CD4-positive, alpha-beta T cell treated with Interleukin-15 for 1 hour (primary cell): ENCODE data around the gene ADGRE3.
"Not testable (repeated sequence)": the region's sequence is repeated elsewhere in the genome, so short reads cannot be mapped to it uniquely, and the experiment has no call there.

Source experiments
- DNase-seq: peaks from one replicate; pipeline ENCODE4 v3.0.0-alpha.2; 2020

Gene ADGRE3

DNA sequence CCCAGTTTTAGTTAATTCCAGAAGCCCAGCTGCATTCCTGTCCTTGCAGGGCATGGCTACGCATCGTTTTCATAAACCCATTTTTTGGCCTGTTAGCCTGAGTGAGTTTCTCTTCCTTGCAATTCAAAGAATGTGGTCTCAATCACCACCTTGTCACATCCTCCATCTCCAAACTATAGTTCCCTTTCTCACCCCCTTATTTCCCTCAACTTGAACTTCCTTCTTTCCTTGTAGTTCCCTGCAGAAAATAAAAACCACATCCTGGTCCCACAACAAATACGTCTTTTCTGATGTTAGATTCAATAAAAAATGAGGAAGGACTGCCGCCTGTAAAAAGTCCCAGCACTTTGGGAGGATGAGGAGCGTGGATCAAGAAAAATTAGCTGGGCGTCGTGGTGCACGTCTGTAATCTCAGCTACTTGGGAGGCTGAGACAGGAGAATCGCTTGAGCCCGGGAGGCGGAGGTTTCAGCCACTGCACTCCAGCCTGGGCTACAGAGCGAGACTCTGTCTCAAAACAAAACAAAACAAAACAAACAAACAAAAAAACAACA, 13.2 kb downstream of the ADGRE3 start:
- DNase-seq, result peak; percentile 33

DNA sequence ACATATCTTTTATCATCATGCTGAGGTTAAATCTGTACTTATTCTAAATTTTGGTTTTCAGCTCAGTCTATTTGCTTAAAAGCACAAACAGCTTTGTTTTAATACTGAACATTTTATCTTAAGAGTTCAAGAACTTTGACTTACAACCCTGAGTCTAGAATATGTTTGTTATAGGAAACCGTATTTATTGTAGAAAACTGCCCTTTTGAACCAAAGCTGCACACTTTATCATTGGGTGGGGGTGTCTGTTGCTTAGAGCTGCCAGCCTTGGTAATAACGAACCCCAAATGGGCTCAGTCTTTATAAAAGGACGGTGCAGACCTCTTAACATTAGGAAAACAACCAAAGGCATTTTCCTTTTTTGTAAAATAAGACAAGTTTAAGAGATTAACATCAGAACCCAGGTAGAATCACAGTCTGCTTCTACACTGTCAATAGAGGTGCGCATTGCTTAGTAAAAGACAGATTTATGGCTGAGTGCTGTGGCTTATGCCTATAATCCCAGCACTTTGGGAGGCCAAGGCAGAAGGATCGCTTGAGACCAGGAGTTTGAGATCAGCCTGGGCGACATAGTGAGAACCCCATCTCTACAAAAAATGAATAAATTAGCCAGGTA, 14.7 kb downstream of the ADGRE3 start:
- DNase-seq, result no peak

DNA sequence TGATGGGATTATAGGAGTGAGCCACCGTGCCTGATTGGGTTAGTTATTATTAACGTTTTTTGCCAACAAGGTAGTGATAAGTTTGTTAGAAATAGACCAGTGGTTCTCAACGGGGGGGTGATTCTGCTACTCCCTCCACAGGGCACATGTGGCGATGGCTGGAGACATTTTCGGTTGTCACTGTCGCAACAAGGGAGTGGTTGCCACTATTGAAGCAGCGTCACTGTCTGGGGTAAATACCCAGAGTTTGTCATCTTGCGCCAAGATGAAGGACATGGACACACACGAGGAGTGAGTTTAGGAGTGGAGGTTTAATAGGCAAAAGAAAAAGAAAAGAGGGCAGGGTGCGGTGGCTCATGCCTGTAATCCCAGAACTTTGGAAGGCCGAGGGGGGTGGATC, 18.9 kb downstream of the ADGRE3 start:
- no peak for DNase-seq

DNA sequence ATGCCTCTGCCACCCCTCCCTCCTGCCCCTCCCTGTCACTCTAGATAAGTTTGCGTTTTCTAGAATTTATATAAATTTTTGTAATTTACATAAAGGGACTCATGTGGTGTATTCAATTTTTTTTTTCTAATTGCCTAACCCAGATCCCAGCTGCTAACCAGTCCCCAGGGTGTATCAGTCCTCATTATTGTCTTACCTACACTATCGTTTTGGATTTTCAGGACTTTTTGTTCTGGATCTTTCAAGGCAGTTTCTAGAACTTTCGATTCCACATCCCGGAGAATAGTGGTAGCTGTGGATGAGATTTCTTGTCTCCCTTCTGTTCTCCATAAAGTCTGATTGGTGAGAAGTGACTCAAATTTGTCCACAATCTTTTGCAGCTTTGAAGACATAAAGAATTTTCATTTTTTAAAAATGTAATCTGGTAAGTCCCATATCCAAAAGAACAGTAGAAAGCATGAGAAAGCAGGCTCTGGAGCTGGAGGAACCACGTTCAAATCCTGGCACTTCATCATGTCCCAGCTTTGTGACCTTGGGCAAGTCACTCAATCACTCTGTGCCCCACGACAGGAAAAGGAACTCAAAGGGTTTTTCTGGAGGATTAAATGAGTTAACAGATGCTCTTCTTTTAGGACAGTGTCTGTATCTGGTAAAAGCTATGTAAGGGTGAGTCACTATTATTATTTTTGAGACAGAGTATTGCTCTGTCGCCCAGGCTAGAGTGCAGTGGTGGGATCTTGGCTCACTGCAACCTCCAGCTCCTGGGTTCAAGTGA, 19.7 kb downstream of the ADGRE3 start:
- DNase-seq, result no peak

DNA sequence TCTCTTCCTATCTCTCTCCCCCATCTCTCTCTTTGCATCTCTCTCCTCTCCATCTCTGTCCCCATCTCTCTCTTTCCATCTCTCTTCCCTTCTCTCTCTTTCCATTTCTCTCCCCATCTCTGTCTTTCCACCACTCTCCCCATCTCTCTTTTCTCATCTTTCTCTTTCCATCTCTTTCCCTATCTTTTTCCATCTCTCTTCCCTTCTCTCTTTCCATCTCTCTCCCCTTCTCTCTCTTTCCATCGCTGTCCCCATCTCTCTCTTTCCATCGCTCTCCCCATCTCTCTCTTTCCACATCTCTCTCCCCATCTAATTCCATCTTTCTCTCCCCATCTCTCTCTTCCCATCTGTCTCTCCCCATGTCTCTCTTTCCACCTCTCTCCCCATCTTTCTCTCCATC, 24.5 kb downstream of the ADGRE3 start:
- no peak for DNase-seq

DNA sequence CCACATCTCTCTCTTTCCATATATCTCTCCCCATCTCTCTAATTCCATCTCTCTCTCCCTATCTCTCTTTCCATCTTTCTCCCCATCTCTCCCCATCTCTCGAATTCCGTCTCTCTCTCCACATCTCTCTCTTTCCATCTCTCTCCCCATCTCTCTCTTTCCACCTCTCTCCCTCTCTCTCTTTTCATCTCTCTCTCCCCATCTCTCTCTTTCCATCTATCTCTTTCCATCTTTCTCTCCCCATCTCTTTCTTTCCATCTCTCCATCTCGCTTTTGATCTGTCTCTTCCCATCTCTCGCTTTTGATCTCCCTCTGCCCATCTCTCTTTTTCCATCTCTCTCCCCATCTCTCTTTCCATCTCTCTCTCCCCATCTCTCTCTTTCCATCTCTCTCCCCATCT, 25.6 kb downstream of the ADGRE3 start:
- DNase-seq, result no peak

DNA sequence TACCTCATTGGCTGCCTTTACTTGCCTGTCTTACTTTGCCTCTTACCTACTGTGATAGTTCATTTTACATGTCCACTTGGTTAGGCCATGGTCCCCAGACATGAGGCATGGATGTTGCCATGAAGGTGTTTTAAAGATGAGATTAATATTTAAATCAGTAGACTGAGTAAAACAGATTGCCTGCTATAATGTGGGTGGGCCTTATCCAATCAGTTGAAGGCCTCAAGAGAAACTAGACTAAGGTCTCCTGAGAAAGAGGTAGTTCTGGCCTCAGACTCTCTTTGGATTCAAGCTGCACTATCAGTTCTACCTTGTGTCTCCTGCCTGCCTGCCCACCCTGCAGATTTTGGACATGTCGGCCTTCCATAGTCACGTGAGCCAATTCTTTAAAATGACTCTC, 26.1 kb downstream of the ADGRE3 start:
- DNase-seq, result no peak

DNA sequence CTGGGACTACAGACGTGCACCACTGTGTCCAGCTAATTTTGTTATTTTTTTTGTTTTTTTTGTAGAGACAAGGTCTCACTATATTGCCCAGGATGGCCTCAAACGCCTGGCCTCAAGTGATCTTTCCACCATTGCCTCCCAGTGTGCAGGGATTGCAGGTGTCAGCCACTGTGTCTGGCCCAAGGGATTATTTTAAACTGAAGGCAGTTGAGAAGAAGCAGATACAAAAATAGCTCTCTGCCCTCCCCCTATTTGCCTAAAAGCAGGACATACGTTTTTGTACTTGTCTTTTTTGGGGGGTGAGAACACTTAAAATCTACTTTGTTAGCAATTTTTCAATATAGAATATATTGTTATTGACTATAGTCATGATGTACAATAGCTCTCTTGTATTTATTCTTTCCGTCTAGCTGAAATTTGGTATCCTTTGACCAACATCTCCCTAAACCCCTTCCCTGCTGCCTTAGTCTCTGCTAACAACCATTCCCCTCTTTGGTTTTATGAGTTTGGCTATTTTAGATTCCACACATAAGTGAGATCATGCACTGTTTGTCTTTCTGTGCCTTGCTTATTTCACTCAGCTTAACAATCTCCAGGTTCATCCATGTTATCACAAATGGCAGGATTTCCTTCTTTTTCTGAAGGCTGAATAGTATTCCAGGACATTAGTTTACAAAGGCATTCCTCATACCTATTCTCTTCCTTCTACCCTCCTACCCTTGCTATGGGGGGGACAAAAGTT, 34.9 kb downstream of the ADGRE3 start:
- DNase-seq, result no peak

DNA sequence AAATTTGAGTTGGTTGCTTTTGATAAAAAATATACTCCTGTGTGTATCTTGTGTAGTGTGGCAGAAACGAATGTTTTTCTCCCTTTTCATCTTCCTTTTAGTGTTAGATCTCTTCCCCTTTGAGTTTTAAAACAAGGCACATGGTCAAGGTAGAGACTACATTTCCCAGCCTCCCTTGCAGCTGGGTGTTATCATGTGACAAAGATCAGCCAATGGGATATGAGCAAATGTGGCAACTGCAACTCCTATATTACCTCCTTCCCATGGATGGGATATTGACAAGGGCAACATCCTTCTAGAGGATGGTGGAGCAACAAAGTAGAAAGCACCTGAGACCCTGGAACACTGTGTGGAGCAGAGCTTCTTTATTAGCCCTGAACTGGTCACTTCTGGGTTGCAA, 42.4 kb downstream of the ADGRE3 start:
- peak; percentile 24 for DNase-seq

DNA sequence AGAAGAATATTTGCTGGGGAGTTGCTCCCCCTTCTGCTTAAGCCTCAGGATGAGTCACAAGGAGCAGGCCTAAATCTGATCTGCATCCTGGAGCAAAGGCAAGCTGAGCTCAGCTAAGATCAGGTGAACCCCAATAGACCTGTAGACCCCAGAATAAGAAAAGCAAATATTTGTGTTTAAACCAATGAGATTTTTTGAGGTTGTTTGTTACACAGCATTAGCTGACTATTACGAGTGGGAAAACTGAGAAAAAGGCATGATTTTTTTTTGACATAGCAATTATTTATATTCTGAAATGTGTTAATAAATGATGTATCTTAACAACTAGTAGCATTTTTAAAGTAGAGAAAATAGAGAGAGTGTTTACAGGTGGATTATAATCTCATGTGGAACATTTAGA, 45.1 kb downstream of the ADGRE3 start:
- no peak for DNase-seq

DNA sequence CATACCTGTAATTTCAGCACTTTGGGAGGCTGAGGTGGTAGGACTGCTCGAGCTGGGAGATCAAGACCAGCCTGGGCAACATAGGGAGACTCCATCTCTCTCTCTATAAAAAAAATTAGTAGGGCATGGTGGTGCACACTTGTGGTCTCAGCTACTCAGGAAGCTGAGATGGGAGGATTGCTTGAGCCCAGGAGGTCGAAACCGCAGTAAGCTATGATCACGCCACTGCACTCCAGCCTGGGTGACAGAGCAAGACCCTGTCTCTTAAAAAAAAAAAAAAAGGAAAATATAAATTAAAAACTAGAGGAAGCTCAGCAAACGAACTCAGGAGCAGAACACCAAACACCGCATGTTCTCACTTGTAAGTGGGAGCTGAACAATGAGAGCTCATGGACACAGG, 50.2 kb downstream of the ADGRE3 start:
- not testable (repeated sequence) for DNase-seq

DNA sequence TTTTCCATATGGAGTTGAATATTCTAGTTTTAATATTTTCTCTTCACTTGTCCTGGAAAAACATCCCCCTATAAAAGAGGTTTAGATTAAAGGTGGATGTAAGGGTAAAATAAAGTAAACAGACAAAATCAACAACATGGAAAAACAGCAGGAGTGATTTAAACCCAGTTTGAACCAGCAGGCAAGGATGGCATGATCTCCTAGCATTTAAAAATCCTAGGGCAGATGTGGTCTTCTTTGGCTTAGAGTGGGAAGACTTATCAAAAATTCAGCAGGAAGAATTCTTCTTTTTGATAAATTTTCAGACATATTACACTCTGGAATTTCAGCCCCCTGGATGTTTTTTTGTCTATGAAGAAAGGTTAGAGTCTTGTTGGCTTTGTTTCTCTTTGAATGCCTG, 55.2 kb downstream of the ADGRE3 start:
- DNase-seq, result no peak

DNA sequence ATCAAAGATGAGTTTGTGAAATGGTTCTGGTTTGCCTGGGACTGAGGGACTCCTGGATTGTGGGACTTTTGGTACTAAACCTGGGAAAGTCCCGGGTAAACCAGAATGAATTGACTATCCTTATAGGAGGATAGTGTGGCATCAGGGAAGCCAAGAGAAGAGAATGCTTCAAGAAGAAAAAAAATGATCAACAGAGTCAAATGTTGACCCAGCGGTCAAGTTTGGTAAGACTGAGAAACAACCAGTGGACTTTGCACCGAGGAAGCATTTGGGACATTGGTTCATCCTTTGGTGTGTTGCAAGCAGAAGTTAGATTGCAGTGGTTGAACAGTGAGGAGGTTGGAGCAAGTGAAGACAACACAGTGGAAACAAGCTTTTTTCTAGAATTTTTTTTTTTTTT, 58.2 kb downstream of the ADGRE3 start:
- DNase-seq, result peak; percentile 25

DNA sequence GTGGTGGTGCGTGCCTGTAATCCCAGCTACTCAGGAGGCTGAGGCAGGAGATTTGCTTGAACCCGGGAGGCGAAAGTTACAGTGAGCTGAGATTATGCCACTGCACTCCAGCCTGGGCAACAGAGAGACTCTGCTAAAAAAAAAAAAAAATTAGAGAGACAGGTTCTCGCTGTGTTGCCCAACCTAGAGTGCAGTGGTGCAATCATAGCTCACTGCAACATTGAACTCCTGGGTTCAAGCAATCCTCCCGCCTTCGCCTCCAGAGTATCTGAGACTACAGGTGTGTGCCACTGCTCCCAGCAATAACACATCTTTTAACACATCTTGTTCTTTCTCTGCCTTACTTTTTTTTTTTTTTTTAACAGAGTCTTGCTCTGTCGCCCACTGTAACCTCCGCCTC, 59.0 kb downstream of the ADGRE3 start:
- no peak for DNase-seq

DNA sequence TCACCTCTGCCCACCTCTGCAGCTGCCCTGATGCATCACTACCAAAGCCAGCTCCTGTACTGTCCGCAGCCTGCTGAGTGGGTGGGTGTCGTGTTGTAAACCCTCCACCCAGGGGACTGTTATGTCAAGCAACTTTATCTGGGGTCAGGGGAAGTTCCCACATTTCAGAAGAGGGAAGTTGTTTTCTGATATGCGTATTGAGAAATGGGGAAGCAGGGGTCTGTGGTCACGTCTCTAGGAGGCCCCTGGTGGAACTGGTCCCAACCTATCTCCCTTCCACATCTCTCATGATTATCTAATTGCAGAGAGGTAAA, 60.6 kb downstream of the ADGRE3 start:
- peak; percentile 68 for DNase-seq

DNA sequence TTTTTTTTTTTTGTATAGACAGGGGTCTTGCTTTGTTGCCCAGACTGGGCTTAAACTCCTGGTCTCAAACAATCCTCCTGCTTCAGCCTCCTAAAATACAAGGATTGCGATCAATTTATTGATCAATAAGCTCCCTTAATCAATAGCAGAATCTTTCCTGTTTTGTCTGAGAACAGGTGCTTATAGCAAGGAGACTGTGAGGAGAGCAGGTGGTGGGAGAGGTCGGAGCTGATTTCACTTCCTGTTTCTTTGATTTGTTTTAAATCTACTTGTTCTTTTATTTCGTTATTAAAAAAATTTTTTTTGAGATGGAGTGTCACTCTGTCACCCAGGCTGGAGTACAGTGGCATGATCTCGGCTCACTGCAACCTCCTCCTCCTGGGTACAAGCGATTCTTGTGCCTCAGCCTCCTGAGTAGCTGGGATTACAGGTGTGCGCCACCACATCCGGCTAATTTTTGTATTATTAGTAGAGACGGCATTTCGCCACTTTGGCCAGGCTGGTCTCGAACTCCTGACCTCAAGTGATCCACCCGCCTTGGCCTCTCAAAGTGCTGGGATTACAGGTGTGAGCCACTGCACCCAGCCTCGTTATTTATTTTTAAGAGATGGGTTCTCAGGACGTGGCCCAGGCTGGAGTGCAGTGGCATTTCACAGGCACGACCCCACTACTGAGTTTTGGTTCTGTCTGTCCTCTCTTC, 61.1 kb downstream of the ADGRE3 start:
- DNase-seq, result peak; percentile 37

DNA sequence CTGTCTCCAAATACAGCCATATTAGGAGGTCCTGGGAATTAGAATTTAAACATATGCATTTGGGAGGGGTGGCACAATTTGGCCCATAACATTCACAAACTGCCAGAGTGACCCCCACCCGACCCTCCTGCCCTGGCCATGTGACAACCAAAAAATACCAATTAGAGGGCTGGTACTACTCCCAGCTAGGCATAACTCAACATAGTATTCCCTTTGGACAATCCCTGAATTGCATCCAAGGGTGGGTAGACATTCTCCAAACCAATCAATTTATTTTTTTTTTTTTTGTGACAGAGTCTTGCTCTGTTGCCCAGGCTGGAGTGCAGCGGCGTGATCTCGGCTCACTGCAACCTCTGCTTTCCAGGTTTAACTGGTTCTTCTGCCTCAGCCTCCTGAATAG, 62.0 kb downstream of the ADGRE3 start:
- no peak for DNase-seq

DNA sequence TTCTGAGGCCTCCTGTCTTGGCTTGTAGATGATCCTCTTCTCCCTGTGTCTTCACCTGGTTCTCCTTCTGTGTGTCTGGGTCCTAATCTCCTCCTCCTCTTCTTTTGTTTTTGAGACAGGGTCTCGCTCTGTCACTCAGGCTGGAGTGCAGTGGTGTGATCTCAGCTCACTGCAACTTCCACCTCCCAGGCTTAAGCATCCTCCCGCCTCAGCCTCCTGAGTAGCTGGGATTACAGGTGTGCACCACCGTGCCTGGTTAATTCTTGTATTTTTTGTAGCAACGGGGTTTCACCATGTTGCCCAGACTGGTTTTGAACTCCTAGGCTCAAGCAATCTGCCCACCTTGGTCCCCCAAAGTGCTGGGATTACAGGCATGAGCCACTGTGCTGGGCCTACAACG, 62.4 kb downstream of the ADGRE3 start:
- DNase-seq, result not testable (repeated sequence)

DNA sequence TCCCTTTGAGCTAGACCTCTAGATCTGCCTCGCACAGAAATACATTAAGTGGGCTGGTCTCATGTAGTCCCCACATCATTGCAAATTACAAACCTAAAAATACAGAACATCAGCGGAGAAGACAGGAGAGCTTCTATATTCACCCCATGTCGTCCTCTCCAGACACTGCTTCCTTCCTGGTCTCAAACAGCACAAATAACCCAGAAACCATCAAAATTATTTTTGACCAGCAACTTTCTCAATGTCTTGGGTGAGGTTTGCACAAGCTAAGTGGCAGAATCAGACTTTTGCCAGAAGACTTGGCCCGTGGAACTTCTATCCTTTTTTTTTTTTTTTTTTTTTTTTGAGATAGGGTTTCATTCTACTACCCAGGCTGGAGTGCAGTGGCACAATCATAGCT, 63.6 kb downstream of the ADGRE3 start:
- DNase-seq, result no peak

DNA sequence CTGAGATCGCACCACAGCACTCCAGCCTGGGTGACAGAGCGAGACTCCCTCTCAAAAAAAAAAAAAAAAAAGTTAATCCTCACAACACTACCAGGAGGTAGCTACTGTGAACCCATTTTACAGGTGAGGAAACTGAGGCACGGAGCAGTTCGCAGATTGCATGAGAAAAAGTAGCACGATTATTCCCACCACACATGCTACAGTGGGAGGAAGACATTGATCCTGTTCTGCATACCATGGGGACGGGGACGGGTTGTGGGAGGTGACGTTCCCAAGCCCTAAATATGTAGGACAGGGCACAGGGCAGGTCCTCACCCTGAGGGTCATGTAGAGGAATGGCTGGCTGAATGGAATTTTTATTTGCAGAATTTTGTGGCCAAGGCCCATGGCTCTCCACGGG, 68.0 kb downstream of the ADGRE3 start:
- no peak for DNase-seq

DNA sequence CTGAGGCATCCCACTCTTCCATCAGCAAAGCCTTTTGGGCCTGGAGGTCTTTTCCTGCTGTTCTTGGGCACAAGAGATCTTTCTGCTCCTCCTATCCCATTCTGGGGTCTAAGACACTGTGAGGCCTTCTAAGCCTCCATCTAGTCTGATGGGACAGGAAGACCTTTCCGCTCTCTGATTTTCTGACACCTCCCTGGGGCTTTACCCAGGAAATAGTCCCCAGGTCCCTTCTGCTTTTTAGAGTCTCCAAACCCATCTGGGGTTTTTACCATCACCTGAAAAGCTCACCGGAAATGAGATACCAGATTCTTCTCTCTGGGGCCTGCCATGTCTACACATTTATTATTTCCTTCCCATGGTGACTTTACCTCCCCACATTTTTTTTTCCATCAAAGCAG, 70.7 kb downstream of the ADGRE3 start:
- DNase-seq, result peak; percentile 45

DNA sequence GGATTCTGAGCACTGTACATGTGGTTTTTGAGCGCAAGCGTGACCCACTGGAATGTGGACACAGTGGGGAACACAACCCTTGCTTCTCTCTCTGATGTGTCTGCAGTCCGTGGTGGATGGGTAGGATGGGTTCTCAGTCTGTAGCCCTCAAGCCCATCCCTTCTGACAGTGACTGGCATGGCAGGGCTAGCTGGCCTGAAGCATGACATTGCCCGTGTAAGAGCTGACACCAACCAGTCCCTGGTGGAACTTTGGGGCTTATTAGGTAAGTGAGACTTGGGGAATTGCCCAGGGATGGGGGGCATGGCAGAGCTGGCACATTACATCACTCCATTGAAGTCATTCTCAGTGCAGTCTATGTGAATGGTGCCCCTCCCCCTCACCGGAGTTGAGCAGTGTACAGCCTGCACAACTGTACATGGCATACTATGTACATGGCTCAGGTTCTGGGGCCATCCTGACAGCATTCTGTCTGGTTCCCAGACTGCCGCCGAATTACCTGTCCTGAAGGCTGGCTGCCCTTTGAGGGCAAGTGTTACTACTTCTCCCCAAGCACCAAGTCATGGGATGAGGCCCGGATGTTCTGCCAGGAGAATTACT, 75.0 kb downstream of the ADGRE3 start:
- DNase-seq, result no peak

DNA sequence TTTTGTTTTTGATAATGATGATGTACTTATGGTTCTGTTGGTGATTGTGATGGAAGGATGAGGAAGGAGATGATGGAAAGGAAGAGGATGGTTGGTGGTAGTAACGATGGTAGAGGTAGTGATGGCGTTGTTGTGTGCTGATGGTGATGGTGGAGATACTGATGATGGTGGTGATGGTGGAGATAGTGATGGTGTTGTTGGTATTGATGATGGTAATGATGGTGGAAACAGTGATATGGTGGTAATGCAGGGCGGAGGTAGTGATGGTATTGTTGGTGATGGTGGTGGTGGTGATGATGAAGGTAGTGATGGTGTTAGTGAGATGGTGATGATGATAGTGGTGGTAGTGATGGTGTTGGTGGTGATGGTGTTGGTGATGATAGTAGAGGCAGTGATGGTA, 79.1 kb downstream of the ADGRE3 start:
- no peak for DNase-seq
